HepG2 (cell line): ENCODE results near the gene CACHD1. TPM values are rescaled to one million over a fixed set of nuclear protein-coding genes. Genes with fewer than 3 reads are reported as not detected.

ENCODE experiments used
- ATAC-seq: fragments of 200-7000 bp; cut with Tn5 transposase; 3 replicates; pipeline ENCODE4 v1.9.1; 2020; ENCODE audit warnings: mild to moderate bottlenecking, moderate library complexity
- BruUV-seq: library from RNA; stranded (reverse); fragments of 400-500 nt; replicated peaks from 2 replicates; lab custom pipeline; 2021; lab: Mats Ljungman, UMichigan
- CTCF ChIA-PET: fragments of 300-600 bp; formaldehyde crosslinking; extraction: SDS; loops from one replicate; lab custom pipeline; 2021; ENCODE audit warnings: low total read pairs, inconsistent platforms, low intra/inter-chr PET ratio; lab: Yijun Ruan, JAX
- POLR2A ChIA-PET: fragments of 350-600 bp; sonication (Branson Sonifier 250); formaldehyde crosslinking; loops from one replicate; lab custom pipeline; 2020; ENCODE audit warnings: antibody characterized with exemption, inconsistent platforms; lab: Yijun Ruan, JAX
- DNase-seq: peaks from one replicate; pipeline ENCODE4 v3.0.0-alpha.2; 2015; ENCODE audit warnings: low spot score
- FAIRE-seq: peaks from 3 replicates; lab custom pipeline; 2011; peaks lifted over from hg19 to GRCh38; lab: Jason Lieb, UNC
- H2AFZ ChIP-seq: one replicate; pipeline ENCODE4 v1.6.1; 2011; ENCODE audit warnings: low read length, inconsistent platforms
- H3K27ac ChIP-seq: fragments of 300-600 bp; 3 replicates; pipeline ENCODE4 v1.8.0; 2011; ENCODE audit warnings: mixed run types, mild to moderate bottlenecking, mixed read lengths, low read length, inconsistent platforms; ENCODE audit not compliant: insufficient read depth; ENCODE audit errors: extremely low read length
- H3K27me3 ChIP-seq, 2 experiments: fragments of 200-600 bp in 1 of 2; 2 replicates in 1 of 2; 3 replicates in 1 of 2; pipeline versions ENCODE4 v1.6.0 to v1.8.0; 2011; ENCODE audit warnings: low read length in 2 of 2, mild to moderate bottlenecking in 2 of 2, moderate library complexity in 2 of 2, inconsistent platforms in 1 of 2; ENCODE audit not compliant: insufficient read depth in 2 of 2, control insufficient read depth in 1 of 2
- H3K36me3 ChIP-seq, 2 experiments: fragments of 200-600 bp in 1 of 2; replicated peaks in 1 of 2; 2 replicates in 1 of 2; 3 replicates in 1 of 2; pipeline versions ENCODE4 v1.5.1 to v1.8.0; 2011; ENCODE audit warnings: low read length in 2 of 2, inconsistent platforms in 1 of 2; ENCODE audit not compliant: insufficient read depth in 2 of 2, control insufficient read depth in 1 of 2
- H3K4me1 ChIP-seq: 2 replicates; pipeline ENCODE4 v1.5.1; 2012; ENCODE audit warnings: low read length, inconsistent platforms; ENCODE audit not compliant: insufficient read depth
- H3K4me2 ChIP-seq: 2 replicates; pipeline ENCODE4 v1.6.0; 2011; ENCODE audit warnings: low read depth, low read length, inconsistent platforms
- H3K4me3 ChIP-seq, 3 experiments: fragments of 200-600 bp in 1 of 3; sonication (generic), shearing (Covaris generic) in 1 of 3; replicated peaks in 1 of 3; 2 replicates each; pipeline ENCODE4 v1.5.1; 2011 to 2016; ENCODE audit warnings: low read length in 3 of 3, inconsistent platforms in 2 of 3, low read depth in 2 of 3, mild to moderate bottlenecking in 2 of 3, control low read depth in 1 of 3, mixed read lengths in 1 of 3; ENCODE audit not compliant: insufficient read depth in 1 of 3
- H3K79me2 ChIP-seq: one replicate; pipeline ENCODE4 v1.6.1; 2011; ENCODE audit warnings: low read length, inconsistent platforms; ENCODE audit not compliant: insufficient read depth
- H3K9ac ChIP-seq: 2 replicates; pipeline ENCODE4 v1.6.0; 2011; ENCODE audit warnings: mild to moderate bottlenecking, low read depth, low read length, inconsistent platforms; ENCODE audit not compliant: insufficient read depth
- H3K9me3 ChIP-seq: 2 replicates; pipeline ENCODE4 v1.5.1; 2012; ENCODE audit warnings: mild to moderate bottlenecking, low read length
- H4K20me1 ChIP-seq: 2 replicates; pipeline ENCODE4 v1.6.0; 2011; ENCODE audit warnings: inconsistent platforms, mild to moderate bottlenecking, low read length, moderate library complexity; ENCODE audit not compliant: insufficient read depth
- CREM ChIP-seq, 2 experiments: sonication (generic) in 1 of 2; formaldehyde crosslinking in 1 of 2; IDR thresholded peaks; 2 replicates each; pipeline versions ENCODE4 v1.4.0 to v1.6.1; 2016 to 2020; ENCODE audit warnings: antibody characterized with exemption in 1 of 2, mild to moderate bottlenecking in 1 of 2, missing genetic modification reagents in 1 of 2
- MTF2 ChIP-seq: sonication (generic); formaldehyde crosslinking; IDR thresholded peaks from 2 replicates; pipeline ENCODE4 v1.5.0; 2020; ENCODE audit warnings: missing genetic modification reagents, borderline replicate concordance
- SOX5 ChIP-seq: IDR thresholded peaks from 2 replicates; pipeline ENCODE4 v1.6.1; 2016; ENCODE audit warnings: borderline replicate concordance
- ZNF460 ChIP-seq: sonication (generic); formaldehyde crosslinking; IDR thresholded peaks from 2 replicates; pipeline ENCODE4 v1.5.1; 2020; ENCODE audit warnings: missing genetic modification reagents, mild to moderate bottlenecking, borderline replicate concordance
- ZNF556 ChIP-seq: sonication (generic); formaldehyde crosslinking; IDR thresholded peaks from 2 replicates; pipeline ENCODE4 v1.4.0; 2020; ENCODE audit warnings: mild to moderate bottlenecking, missing genetic modification reagents, borderline replicate concordance
- ZNF644 ChIP-seq: IDR thresholded peaks from 2 replicates; pipeline ENCODE4 v1.6.1; 2016; ENCODE audit warnings: low read depth
- WGBS: methylation state at CpG from one replicate; pipeline ENCODE4 v1.1.6; 2017; ENCODE audit warnings: low lambda C conversion rate; 5-methylcytosine and 5-hydroxymethylcytosine counted together
- in situ Hi-C: cut with HindIII; loops from 2 replicates; pipeline ENCODE4 v1.10.0; 2017; ENCODE audit warnings: low pct_unique_long_range_greater_than_20kb; ENCODE audit not compliant: extremely low pct_ligation_motif_present
- intact Hi-C: fragments of 100-400 bp; cut with micrococcal nuclease; formaldehyde crosslinking; loops from one replicate; pipeline ENCODE4 v1.10.0; 2022; ENCODE audit not compliant: unreplicated experiment
- polyA plus RNA-seq, 8 experiments: library from polyadenylated mRNA; depleted of rRNA in 3 of 8; stranded (reverse) in 7 of 8; unstranded in 1 of 8; fragments of >200 nt; fragmentation: Illumina TruSeq in 4 of 8; extraction: Trizol in 4 of 8; gene quantifications; 2 replicates each; pipeline versions ENCODE4 v1.2.1 to v1.2.3, GENCODE V29; 2011 to 2016; ENCODE audit warnings: low read depth in 4 of 8, missing spikeins in 1 of 8, mixed read lengths in 1 of 8; ENCODE audit not compliant: insufficient read depth in 1 of 8
- total RNA-seq, 5 experiments: library from RNA; depleted of rRNA; stranded (reverse); fragments of >200 nt; fragmentation: Illumina TruSeq; extraction: Trizol; gene quantifications; 2 replicates each; pipeline ENCODE4 v1.2.3, GENCODE V29; 2016; ENCODE audit warnings: low read depth in 1 of 5
- TF ChIP-seq, protein P1 (sequence below): sonication (generic); formaldehyde crosslinking; IDR thresholded peaks from 2 replicates; pipeline ENCODE4 v1.9.0; 2021; ENCODE audit warnings: missing genetic modification reagents, borderline replicate concordance

Gene CACHD1
- total and polyA plus RNA-seq, 2 of the 13 experiments (the other 11 are each of a cell fraction or from before 2014, with no cell fraction given): 0.11 TPM; not detected in 1

DNA sequence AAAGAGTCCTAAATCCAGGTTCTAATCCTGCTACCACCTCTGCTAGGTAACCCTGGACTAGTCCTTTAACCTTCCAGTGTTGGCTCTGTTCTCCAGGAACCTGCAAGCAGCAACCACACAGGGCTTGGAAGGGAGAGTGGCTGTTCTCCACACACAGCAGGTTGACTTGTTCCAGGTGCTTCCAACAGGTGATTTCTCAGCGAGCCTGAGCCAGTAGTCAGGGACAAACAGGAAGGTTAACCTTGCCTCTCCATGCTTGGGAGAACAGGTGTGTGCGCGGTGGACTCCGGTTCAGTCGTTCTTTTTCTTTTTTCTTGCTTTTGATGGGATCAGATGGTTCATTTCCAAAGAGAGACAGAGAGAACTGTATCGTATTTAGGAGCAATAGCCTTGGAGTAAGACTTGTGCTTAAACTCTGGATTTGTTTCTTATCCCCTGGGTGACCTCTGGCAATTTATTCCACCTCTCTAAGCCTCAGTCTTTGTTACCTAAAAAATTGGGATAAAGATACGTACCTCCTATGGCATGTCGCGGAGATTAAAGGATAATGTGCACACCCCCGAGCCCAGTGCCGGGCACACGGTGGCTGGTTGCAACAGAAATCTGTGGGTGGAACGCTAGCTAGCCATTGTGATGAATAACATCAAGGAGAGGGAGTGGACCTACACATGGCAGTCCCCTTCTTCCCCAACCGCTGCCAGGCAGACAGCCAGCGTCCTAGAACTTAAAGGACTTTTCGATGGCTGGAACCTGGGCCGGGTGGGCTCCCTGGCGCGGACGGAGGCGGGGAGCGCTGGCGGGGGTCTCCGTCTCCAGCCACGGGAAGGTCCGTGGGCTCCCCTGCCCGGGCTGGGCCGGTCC is 583 bp upstream of the CACHD1 start:
- Histone ChIP-seq H3K36me3 (no peaks in the 10 kb centered on the region), H3K4me2 (peak overlapping the region; percentile 78), H2AFZ (no peak overlapping the region), H4K20me1 (no peaks in the 10 kb centered on the region), H3K79me2 (no peaks in the 10 kb centered on the region), H3K9ac (no peak overlapping the region), H3K27me3 (peaks cover 6 to 48% of the 10 kb centered on the region in 2 experiments), H3K4me1 (no peaks in the 10 kb centered on the region), H3K4me3 (peak overlapping the region in 2 of 3 experiments; percentile 40 to 70; a peak in 3 of 6 replicates), H3K27ac (no peak overlapping the region), H3K9me3 (no peaks in the 10 kb centered on the region)
- BruUV-seq: no TSS peak
- WGBS: 44% methylated on average over 14 of the region's 28 CpGs
- TF ChIP-seq, protein P1, sequence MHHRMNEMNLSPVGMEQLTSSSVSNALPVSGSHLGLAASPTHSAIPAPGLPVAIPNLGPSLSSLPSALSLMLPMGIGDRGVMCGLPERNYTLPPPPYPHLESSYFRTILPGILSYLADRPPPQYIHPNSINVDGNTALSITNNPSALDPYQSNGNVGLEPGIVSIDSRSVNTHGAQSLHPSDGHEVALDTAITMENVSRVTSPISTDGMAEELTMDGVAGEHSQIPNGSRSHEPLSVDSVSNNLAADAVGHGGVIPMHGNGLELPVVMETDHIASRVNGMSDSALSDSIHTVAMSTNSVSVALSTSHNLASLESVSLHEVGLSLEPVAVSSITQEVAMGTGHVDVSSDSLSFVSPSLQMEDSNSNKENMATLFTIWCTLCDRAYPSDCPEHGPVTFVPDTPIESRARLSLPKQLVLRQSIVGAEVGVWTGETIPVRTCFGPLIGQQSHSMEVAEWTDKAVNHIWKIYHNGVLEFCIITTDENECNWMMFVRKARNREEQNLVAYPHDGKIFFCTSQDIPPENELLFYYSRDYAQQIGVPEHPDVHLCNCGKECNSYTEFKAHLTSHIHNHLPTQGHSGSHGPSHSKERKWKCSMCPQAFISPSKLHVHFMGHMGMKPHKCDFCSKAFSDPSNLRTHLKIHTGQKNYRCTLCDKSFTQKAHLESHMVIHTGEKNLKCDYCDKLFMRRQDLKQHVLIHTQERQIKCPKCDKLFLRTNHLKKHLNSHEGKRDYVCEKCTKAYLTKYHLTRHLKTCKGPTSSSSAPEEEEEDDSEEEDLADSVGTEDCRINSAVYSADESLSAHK (CRISPR knock-in tag): no peak
- TF ChIP-seq MTF2 (peak; percentile 5; the same call in 1 of the 2 replicates), SOX5 (no peak), ZNF644 (CRISPR knock-in tag) (no peak), CREM (IDR thresholded peaks at IDR 0.05) (no peak), CREM (CRISPR knock-in tag; IDR thresholded peaks at IDR 0.05) (no peak), ZNF460 (CRISPR knock-in tag) (no peak), ZNF556 (CRISPR knock-in tag) (no peak)
- POLR2A ChIA-PET: no interaction called here
- CTCF ChIA-PET: no interaction called here
- no peak for ATAC-seq
- DNase-seq: no peak
- in situ Hi-C loops (no loop called here), intact Hi-C loops (no loop called here)
- FAIRE-seq: no peak
